22Rv1 (cell line): ENCODE data around the gene SRSF1.
A peak's percentile ranks its signal among the peaks of the same experiment; 100 is the strongest.

Experiments used
- H3K27ac ChIP-seq: fragments of 450-650 bp; 2 replicates; pipeline ENCODE4 v1.5.1; 2017
- ZFX ChIP-seq: fragments of 450-650 bp; IDR thresholded peaks from 2 replicates; pipeline ENCODE4 v1.6.1; 2017; ENCODE audit warnings: antibody characterized with exemption, borderline replicate concordance
- TF ChIP-seq, protein P1 (sequence below): fragments of 450-650 bp; IDR thresholded peaks from 2 replicates; pipeline ENCODE4 v1.5.1; 2017; ENCODE audit warnings: mild to moderate bottlenecking

Gene SRSF1

DNA sequence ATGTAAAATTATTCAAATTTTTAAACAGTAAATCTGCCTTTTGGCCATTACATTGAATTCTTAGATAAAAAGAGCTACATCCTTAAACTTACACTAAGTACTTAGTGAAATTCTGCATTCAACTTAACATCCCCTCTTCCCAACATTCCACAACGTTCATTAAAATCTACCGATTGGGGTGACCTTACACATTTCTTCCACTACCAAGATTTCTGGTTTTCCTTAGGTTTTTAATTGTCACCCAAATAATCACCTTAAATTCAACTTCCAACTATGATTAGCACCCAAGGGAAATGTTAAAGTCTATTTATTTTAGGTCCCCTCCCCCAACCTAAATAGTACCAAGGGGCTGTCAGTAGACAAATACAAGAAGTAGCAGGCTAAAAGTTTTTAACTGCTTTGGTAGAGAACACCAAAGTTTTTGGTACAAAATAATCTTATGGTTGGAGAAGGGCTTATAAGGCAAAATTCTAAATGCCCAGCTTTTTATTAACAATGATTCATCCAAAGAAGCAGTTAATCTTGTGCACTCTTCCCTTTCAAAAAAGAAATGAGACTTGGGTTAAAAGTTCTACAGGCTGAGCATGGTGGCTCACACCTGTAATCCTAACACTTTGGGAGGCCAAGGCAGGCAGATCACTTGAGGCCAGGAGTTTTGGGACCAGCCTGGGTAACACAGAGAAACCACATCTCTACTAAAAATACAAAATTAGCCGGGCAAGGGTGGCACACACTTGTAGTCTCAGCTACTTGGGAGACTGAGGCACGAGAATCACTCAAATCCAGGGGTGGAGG is 4.7 kb downstream of the SRSF1 start:
- TF ChIP-seq ZFX, result no peak
- TF ChIP-seq, protein P1, sequence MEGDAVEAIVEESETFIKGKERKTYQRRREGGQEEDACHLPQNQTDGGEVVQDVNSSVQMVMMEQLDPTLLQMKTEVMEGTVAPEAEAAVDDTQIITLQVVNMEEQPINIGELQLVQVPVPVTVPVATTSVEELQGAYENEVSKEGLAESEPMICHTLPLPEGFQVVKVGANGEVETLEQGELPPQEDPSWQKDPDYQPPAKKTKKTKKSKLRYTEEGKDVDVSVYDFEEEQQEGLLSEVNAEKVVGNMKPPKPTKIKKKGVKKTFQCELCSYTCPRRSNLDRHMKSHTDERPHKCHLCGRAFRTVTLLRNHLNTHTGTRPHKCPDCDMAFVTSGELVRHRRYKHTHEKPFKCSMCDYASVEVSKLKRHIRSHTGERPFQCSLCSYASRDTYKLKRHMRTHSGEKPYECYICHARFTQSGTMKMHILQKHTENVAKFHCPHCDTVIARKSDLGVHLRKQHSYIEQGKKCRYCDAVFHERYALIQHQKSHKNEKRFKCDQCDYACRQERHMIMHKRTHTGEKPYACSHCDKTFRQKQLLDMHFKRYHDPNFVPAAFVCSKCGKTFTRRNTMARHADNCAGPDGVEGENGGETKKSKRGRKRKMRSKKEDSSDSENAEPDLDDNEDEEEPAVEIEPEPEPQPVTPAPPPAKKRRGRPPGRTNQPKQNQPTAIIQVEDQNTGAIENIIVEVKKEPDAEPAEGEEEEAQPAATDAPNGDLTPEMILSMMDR, result no peak
- peak overlapping the region; percentile 19; the same call in 1 of the 2 replicates for H3K27ac ChIP-seq

DNA sequence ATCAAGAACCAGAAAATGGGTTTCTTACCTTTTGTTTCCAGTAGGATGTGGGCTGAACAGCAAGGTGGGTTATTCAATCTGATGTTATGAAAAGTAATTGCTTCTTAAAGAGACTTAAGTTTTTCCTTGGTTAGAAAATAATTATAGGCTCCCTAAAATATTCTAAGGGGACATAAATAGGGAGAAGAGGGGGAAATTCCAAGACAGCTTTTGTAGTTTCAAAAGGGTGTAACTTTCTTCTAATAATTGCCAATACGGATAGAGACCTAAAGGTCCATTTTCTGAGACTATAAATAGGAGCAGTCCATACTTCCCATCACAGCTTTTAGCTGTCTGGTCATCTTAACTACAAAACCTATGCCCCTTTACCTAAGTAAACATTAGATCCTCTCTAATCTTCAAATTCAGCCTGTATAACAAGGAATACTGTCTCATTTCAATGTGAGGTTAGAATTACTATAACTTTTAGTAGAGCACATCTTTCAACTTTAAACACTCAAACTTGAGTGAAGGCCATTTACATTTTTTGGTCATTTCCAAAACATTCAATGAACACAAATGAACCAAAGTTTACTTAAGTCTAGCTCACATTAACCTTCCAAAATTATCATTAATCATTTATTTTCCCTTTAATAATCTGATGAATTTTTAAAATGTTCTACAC is 5.5 kb downstream of the SRSF1 start:
- TF ChIP-seq, protein P1, result no peak
- TF ChIP-seq ZFX, result no peak
- H3K27ac ChIP-seq, result peak overlapping the region; percentile 2; the same call in 1 of the 2 replicates

DNA sequence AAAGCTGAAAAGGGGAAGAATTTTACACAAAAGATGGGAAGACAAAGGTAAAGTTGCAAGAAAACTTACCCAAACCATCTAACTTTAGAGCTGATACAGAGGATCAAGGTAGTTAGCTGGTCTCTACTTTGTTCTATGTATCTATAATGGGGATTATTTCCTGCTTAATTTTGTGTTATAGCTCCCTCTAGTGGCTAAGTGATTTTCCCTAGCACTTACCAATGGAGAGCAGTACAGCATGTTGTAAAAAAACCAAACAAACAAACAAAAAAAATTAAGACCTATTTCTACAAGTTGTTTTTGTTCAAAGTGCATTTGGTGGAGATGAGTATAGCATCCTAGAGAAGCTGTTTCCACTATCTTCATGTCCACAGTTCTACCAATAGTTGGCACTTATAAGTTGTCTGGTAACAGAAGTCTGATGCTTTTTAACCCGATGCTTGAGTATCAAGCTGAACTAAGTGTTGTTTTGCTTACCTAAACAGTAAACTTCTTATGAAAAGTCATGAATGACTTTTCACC is 7.5 kb downstream of the SRSF1 start:
- TF ChIP-seq, protein P1, result peak; percentile 90
- TF ChIP-seq ZFX, result no peak
- H3K27ac ChIP-seq, result peak overlapping the region; percentile 2; the same call in 1 of the 2 replicates

DNA sequence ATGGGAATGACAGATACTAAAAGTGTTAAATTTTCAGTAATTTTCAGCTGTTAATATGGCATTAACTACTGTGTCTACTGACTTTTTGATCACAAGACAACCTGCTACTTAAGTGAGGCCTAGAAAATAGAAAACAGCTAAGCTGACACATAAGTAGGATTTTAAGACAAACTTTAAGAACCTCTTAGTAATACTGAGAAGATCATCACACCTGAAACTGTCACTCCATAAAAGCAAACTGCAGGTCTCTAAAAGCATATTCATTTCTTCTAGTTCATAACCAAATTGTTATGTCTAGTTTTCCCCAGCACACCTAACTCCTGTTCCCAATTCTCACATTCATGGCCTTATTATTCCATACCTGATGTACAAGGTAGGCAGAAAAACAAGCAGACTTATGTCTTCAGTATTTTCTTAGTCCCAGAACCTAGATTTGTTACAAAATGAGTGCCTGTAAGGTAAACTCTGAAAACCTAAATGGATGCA is 8.0 kb downstream of the SRSF1 start:
- TF ChIP-seq, protein P1, result no peak
- TF ChIP-seq ZFX, result no peak

DNA sequence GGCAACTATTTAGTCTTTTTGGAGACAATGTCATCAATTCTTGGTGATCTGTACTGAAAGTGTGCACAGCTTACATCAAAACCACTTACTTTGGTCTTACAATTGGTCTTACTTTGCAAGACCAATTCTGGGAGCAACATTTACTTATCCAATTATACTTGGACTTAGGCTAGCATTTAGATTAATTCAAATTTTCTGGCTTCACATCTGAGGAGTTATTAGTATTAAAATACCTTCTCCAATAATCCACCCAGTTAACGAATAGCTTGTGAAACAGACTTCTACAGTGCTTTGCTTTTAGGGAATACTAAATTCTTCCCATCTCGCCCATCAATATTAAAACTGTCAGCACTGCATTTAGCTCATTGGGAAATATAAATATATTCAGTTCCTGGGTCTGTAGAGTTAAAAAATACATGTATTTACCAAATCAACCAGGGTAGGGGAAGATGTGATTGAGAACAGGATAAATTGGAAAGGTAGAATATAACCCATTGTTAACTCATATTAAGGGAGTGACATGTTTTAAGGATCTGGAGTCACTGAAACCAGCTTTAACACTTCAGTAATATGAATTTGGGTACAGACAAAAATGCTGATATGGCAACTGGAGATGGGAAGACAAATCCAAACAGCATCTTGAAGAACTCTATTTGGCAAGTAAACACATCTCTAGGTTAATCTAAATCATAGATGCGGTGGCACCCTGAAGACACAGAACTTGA is 9.8 kb downstream of the SRSF1 start:
- TF ChIP-seq ZFX, result no peak
- TF ChIP-seq, protein P1, result no peak

More for the DNA sequence above, 8.0 kb downstream of the SRSF1 start:
- no peak overlapping the region for H3K27ac ChIP-seq

DNA sequence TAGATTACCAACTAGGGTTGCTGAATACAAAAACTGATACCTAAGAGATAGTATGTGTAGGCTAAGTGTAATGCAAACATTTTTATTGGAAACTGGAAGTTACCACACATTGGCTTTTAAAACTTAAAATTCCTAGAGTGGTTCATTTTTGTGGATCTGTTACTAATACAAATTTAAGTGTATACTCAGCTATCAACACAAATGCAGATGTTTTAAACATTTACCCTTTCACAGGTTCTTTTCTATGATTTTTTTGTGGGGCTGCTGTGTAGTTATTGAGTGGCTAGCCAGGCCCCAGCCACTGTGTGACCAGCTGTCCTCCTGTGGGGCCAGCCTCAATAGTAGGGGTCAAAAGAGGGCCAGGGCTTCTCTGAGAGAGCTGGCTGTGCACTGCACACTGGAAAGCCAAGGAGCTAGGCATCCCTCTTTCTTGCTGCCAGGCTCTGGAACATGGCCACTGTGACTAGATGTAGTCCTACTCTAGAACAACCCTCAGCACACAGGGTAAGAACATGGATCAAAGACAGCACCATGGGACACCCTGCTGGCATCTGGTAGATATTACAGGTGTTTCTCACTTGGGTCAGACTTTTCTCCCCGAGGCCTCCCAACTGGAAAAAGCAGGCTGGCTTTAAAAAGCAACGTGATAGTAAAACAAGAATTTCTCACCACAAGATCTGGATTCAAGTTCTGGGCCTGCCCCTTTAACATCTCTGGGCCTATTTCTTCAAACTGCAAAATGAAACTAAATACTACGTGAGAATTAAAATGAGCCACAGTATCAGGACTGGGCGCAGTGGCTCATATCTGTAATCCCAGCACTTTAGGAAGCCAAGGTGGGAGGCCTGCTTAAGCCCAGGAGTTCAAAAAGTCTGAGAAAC is 11.7 kb downstream of the SRSF1 start:
- TF ChIP-seq, protein P1, result peak; percentile 79
- TF ChIP-seq ZFX, result no peak
- no peak overlapping the region; the same call in 1 of the 2 replicates for H3K27ac ChIP-seq

More for the DNA sequence above, 9.8 kb downstream of the SRSF1 start:
- 0 out of 2 replicates have a peak overlapping the region, but pooled peaks have one; percentile 6 for H3K27ac ChIP-seq
